K562 (cell line): ENCODE data around the gene ZNF549.

Experiments
- CBX8 ChIP-seq: fragments of 200-600 bp; sonication (generic); IDR thresholded peaks from 2 replicates; pipeline ENCODE4 v1.6.1; 2012; ENCODE audit warnings: borderline replicate concordance, mixed run types, low read depth, mild to moderate bottlenecking, moderate library complexity, mixed read lengths, low read length, control low read depth, inconsistent platforms; ENCODE audit not compliant: poor library complexity, severe bottlenecking; ENCODE audit errors: extremely low read depth
- GTF2F1 ChIP-seq: IDR thresholded peaks from 2 replicates; pipeline ENCODE4 v1.6.1; 2011; ENCODE audit warnings: low read depth, low read length, improper control_type of control experiment
- MYC ChIP-seq, 2 experiments: fragments of 250-450 bp in 1 of 2; sonication (Bioruptor Pico) in 1 of 2; IDR thresholded peaks; 2 replicates each; pipeline versions ENCODE4 v1.5.1 to v1.6.1; 2012 to 2021; ENCODE audit warnings: low read depth in 2 of 2, borderline replicate concordance in 1 of 2, improper control_type of control experiment in 1 of 2, low read length in 1 of 2, mild to moderate bottlenecking in 1 of 2, moderate library complexity in 1 of 2
- OTX1 ChIP-seq: fragments of 450-650 bp; formaldehyde crosslinking; IDR thresholded peaks from 2 replicates; pipeline ENCODE4 v1.4.0; 2022; ENCODE audit warnings: mild to moderate bottlenecking
- PML ChIP-seq: IDR thresholded peaks from 2 replicates; pipeline ENCODE4 v1.6.1; 2012; ENCODE audit warnings: low read length, inconsistent platforms
- POLR2A ChIP-seq: fragments of 450-650 bp; conservative IDR thresholded peaks from 2 replicates; pipeline ENCODE4 v1.6.1; 2016
- POLR2AphosphoS5 ChIP-seq: IDR thresholded peaks from 2 replicates; pipeline ENCODE4 v1.6.1; 2011; ENCODE audit warnings: mild to moderate bottlenecking, low read depth, low read length, moderate library complexity; ENCODE audit not compliant: control insufficient read depth, insufficient read depth
- YY1 ChIP-seq, 3 experiments: IDR thresholded peaks; 2 replicates each; pipeline ENCODE4 v1.6.1; 2011; ENCODE audit warnings: low read length in 2 of 3, mild to moderate bottlenecking in 2 of 3, moderate library complexity in 2 of 3, borderline replicate concordance in 1 of 3, control low read depth in 1 of 3, low read depth in 1 of 3; ENCODE audit not compliant: insufficient read depth in 3 of 3, insufficient replicate concordance in 2 of 3, control insufficient read depth in 1 of 3, insufficient read length in 1 of 3; ENCODE audit errors: extremely low read depth in 1 of 3
- ZNF644 ChIP-seq: fragments of 200-800 bp; sonication (Bioruptor generic); IDR thresholded peaks from 2 replicates; pipeline ENCODE4 v1.6.1; 2016; ENCODE audit warnings: low read depth, missing genetic modification characterization, missing compliant biosample characterization
- ZNF77 ChIP-seq: fragments of 250-450 bp; sonication (Bioruptor Pico); IDR thresholded peaks from 2 replicates; pipeline ENCODE4 v1.5.0; 2020
- TF ChIP-seq, protein P1 (sequence below): fragments of 450-650 bp; IDR thresholded peaks from 2 replicates; pipeline ENCODE4 v1.6.1; 2016; ENCODE audit warnings: low read depth
- TF ChIP-seq, protein P2 (sequence below): sonication (generic); formaldehyde crosslinking; IDR thresholded peaks from 2 replicates; pipeline ENCODE4 v1.5.0; 2020; ENCODE audit warnings: missing genetic modification reagents

- TF ChIP-seq ZNF644 (tag) (no peak), CBX8 (no peak), GTF2F1 (no peak), POLR2AphosphoS5 (no peak), YY1 (IDR thresholded peaks at IDR 0.05; ENCODE audit: borderline replicate concordance in 1 of 3, control insufficient read depth in 1 of 3, extremely low read depth in 1 of 3, insufficient read depth in 3 of 3, insufficient read length in 1 of 3, insufficient replicate concordance in 2 of 3, low read depth in 1 of 3, low read length in 2 of 3) (no peak), PML (no peak), OTX1 (no peak), POLR2A (no peak), ZNF77 (CRISPR knock-in tag) (no peak), MYC (IDR thresholded peaks at IDR 0.05; ENCODE audit: low read depth, low read length) (no peak), MYC (CRISPR knock-in tag; IDR thresholded peaks at IDR 0.05; ENCODE audit: borderline replicate concordance, low read depth) (no peak)
- TF ChIP-seq, protein P1, sequence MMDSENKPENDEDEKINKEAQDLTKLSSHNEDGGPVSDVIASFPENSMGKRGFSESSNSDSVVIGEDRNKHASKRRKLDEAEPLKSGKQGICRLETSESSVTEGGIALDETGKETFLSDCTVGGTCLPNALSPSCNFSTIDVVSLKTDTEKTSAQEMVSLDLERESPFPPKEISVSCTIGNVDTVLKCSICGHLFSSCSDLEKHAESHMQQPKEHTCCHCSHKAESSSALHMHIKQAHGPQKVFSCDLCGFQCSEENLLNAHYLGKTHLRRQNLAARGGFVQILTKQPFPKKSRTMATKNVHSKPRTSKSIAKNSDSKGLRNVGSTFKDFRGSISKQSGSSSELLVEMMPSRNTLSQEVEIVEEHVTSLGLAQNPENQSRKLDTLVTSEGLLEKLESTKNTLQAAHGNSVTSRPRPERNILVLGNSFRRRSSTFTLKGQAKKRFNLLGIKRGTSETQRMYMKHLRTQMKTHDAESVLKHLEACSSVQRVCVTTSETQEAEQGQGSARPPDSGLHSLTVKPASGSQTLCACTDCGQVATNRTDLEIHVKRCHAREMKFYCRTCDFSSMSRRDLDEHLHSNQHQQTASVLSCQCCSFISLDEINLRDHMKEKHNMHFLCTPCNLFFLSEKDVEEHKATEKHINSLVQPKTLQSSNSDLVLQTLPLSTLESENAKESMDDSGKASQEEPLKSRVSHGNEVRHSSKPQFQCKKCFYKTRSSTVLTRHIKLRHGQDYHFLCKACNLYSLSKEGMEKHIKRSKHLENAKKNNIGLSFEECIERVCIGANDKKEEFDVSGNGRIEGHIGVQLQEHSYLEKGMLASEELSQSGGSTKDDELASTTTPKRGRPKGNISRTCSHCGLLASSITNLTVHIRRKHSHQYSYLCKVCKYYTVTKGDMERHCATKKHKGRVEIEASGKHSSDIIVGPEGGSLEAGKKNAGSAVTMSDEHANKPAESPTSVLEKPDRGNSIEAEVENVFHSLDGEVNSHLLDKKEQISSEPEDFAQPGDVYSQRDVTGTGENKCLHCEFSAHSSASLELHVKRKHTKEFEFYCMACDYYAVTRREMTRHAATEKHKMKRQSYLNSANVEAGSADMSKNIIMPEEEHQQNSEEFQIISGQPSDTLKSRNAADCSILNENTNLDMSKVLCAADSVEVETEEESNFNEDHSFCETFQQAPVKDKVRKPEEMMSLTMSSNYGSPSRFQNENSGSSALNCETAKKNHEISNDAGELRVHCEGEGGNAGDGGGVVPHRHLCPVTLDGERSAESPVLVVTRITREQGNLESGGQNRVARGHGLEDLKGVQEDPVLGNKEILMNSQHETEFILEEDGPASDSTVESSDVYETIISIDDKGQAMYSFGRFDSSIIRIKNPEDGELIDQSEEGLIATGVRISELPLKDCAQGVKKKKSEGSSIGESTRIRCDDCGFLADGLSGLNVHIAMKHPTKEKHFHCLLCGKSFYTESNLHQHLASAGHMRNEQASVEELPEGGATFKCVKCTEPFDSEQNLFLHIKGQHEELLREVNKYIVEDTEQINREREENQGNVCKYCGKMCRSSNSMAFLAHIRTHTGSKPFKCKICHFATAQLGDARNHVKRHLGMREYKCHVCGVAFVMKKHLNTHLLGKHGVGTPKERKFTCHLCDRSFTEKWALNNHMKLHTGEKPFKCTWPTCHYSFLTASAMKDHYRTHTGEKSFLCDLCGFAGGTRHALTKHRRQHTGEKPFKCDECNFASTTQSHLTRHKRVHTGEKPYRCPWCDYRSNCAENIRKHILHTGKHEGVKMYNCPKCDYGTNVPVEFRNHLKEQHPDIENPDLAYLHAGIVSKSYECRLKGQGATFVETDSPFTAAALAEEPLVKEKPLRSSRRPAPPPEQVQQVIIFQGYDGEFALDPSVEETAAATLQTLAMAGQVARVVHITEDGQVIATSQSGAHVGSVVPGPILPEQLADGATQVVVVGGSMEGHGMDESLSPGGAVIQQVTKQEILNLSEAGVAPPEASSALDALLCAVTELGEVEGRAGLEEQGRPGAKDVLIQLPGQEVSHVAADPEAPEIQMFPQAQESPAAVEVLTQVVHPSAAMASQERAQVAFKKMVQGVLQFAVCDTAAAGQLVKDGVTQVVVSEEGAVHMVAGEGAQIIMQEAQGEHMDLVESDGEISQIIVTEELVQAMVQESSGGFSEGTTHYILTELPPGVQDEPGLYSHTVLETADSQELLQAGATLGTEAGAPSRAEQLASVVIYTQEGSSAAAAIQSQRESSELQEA = no peak
- TF ChIP-seq, protein P2, sequence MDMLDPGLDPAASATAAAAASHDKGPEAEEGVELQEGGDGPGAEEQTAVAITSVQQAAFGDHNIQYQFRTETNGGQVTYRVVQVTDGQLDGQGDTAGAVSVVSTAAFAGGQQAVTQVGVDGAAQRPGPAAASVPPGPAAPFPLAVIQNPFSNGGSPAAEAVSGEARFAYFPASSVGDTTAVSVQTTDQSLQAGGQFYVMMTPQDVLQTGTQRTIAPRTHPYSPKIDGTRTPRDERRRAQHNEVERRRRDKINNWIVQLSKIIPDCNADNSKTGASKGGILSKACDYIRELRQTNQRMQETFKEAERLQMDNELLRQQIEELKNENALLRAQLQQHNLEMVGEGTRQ (CRISPR knock-in tag) = no peak
Observed at GRCh38 chr19:57606931-57607330, 79.8 kb downstream of the ZNF549 start.
